NCI-H2196 treated with DMSO at 0.1 percent for 48 hours (cell line): Measurements from ENCODE around the gene BICRA.
"Not testable (repeated sequence)": the region's sequence is repeated elsewhere in the genome, so short reads cannot be mapped to it uniquely, and the experiment has no call there.

Source experiments
- DNase-seq: peaks from one replicate; lab custom pipeline; 2025; ENCODE audit not compliant: unreplicated experiment; lab: John Stamatoyannopoulos, UW

Gene BICRA

DNA sequence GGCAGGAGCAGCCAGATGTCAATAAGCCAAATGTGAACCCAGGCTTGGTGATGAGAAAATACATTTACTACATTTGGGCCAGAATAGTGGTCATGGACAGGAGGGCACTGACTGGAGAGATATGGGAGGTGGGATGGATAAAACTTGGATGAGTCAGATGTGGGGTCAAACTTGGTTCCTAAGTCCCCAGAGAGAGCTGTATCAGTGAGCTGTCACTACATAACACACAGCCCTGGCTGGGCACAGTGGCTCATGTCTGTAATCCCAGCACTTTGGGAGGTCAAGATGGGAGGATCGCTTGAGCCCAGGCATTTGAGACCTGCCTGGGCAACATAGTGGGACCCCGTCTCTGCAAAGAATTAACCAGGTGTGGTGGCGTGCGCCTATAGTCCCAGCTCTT lies 52.7 kb downstream of the BICRA start:
- no peak for DNase-seq

DNA sequence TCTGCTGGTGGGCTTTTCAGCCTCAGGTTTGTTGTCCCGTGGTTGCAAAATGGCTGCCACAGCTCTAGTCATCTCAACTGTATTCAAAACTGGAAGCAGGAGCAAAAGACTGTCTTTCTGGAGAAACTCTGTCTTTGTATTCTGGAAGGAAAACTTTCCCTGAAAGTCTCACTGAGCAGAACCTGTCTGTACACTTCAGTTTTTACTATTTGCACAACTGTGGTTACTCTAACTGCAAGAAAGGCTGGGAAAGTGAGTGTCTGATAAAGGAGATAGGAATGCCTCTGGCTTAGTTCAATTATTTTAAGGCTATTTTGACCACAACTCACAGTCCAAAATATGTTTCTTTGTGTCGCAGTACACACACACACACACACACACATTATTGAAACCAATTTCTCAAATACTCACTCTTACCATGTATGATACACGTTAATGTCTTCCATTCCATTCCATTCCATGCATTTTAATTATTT lies 54.5 kb downstream of the BICRA start:
- no peak for DNase-seq

DNA sequence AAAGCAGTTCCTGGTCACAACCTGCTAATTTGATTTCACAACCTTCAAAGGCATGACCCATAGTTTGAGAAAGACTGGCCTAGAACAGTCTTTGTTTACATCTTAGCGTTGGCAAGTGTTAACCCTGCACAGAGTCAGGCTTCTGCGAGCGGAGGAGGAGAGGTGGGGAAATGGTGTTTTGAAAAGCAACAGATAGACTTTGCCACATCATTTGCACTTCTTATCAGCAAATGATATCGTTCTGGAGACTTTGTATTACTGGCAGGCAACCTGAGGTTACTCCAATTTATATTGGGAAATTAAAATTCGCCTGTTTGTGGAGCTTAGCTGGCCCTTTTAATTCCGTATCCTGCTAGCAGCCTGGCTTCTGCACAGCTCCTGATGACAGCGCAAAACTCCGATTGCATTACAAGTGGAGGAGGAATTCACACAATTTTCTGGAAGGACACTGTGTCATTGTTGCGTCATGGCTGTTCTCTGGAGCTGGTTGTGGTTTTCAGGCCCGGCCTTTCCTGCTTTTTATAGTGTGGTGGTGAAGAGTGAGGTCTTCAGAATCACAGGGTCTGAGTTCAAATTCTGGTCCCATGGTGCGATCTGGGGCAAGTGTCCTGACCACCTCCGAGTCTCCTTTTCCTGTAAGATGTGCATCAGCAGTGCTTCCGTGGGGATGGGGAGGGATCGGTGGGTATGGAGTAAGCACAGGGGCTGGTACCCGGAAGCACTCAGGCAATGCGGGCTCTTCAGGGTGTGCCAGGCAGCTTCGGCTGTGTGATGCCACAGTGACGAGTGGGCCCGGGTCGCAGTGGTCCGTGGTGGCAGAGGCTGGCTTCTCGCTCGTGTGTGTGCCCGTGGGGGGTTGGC lies 55.2 kb downstream of the BICRA start:
- no peak for DNase-seq

DNA sequence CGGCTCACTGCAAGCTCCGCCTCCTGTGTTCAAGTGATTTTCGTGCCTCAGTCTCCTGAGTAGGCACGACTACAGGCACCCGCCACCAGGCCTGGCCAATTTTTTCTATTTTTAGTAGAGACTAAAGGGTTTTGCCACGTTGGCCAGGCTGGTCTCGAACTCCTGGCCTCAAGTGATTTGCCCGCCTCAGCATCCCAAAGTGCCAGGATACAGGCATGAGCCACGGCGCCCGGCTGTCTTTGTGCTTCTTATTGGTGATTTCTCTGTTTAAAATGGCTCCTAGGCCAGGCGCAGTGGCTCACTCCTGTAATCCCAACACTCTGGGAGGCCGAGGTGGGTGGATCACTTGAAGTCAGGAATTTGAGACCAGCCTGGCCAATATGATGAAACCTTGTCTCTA lies 59.6 kb downstream of the BICRA start:
- not testable (repeated sequence) for DNase-seq

DNA sequence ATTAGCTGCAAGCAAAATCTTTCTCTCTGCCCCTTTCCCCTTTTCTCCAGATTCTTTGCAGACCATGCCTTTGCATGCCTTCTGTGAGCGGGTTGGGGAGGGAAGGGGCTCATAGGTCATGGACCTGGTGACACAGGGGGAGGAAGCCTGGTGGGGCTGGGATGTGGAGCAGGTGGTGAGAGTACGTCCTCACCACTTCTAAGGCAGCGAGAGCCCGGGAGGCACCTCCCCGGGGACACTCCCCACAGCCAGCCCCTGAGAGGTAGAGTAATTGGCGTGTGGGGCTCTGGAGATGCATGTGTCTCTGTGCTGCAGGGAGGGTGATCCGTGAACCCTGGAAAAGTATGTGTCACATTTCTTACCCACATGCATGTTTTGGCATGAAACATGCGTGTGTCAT lies 61.8 kb downstream of the BICRA start:
- no peak for DNase-seq

DNA sequence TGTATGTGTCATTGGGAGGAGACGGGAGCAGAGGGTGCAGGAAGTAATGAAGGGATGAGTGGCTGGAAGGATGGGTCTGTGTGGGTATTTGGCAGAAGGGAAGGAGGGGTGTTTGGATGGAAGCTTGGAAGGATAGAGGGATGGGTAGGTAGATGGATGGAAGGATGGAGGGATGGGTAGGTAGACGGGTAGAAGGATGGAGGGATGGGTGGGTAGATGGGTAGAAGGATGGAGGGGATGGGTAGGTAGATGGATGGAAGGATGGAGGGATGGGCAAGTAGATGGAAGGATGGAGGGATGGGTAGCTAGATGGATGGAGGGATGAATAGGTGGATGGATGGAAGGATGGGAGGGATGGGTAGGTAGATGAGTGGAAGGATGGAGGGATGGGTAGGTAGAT lies 62.6 kb downstream of the BICRA start:
- no peak for DNase-seq

DNA sequence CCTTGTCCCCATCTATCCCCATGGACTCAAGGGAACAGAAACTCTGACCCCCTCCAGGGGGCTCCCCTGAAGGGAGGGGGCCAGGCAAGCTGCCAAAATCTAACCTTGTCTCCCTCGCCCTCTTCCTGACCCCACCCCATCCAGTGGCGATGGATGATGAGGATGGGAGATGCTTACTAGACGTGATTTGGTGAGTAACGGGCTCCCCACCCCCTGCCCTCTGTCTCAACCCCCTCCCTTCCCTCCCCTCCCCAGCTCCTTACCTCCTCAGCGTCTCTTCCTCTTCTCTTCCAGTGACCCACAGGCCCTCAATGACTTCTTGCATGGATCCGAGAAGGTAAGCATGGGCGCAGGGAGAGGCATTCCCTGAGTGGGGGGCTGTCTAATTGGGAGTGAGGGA lies 64.5 kb downstream of the BICRA start:
- no peak for DNase-seq

DNA sequence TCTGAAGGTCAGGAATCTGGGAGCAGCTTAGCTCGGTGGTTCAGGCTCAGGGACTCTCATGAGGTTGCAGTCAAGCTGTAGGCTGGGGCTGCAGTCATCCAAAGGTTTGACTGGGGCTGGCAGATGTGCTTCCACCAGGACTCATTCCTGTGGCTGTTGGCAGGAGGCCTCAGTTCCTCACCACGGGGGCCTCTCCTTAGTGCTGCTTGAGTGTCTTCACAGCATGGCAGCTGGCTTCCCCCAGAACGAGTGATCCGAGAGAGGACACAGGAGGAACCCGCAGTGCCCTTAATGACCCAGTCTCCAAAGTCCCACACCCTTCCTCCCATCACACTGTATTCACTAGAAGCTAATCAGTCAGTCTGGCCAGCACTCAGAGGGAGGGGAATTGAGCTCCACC lies 65.6 kb downstream of the BICRA start:
- DNase-seq, result no peak

DNA sequence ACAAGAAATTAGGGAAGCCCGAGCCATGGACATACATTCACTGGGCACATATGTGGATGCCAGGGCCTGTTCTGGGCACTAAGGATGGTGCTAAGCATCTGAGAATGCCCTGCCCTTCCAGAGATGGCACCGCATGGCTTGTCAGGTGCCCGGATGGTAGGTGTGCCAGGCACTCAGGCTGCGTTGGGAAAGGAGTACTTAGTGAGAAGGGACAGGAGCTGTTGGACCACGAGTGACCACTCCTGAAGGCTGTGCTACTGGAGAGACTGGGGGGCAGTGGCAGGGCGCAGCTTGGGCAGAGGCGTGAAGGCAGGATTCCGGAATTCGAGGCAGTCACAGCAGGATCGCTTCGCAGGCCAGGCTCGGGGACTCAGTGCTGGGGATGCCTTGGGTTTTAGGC lies 66.3 kb downstream of the BICRA start:
- no peak for DNase-seq

DNA sequence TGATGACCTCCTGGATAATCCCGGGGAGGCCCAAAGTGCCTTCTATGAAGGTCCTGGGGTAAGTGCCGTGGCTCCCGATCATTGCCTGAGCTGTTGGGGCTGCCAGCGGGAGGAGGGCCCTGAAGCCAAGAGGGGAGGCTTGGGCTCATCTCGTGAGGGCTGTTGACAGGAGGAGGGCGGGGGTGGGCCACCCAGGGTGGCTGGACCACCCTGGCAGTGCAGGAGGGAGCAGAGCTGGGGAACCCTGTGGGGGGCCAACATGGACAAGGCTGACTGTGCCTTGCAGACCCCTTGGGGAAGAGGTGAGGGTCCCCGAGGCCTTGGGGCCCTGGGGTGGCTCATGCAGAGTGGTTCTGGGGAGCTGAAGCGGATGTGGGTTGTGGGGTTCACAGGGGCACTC lies 66.9 kb downstream of the BICRA start:
- no peak for DNase-seq

DNA sequence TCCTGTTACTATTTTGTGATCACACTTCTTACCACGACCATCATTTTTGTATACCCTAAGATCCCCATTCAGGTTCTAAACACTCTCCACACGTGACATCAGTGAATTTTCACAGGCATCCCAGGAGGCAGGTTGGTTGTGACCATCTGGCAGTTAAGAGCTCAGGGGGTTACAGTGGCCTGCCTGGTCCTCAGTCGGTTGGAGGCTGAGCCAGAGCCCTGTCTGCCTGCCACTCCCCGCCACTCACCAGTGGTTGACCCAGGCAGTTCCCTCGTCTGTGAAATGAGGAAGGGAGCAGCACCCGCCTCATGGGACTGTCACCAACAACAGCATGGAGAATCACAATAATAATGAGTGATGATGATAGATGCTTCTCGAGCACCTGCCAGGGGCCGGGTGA lies 67.9 kb downstream of the BICRA start:
- DNase-seq, result no peak

DNA sequence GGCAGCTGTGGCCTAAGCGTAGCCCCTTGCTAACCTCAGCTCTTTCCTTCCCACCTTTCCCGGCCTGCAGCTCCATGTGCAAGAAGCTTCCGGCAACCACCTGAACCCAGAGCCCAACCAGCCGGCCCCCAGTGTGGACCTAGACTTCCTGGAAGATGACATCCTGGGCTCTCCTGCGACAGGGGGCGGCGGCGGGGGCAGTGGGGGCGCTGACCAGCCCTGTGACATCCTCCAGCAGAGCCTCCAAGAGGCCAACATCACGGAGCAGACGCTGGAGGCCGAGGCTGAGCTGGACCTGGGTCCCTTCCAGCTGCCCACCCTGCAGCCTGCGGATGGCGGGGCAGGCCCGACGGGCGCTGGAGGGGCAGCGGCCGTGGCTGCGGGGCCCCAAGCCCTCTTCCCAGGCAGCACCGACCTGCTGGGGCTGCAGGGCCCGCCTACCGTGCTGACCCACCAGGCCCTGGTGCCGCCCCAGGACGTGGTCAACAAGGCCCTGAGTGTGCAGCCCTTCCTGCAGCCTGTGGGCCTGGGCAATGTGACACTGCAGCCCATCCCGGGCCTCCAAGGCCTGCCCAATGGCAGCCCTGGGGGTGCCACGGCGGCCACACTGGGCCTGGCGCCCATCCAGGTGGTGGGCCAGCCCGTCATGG lies 70.4 kb downstream of the BICRA start:
- DNase-seq, result no peak

DNA sequence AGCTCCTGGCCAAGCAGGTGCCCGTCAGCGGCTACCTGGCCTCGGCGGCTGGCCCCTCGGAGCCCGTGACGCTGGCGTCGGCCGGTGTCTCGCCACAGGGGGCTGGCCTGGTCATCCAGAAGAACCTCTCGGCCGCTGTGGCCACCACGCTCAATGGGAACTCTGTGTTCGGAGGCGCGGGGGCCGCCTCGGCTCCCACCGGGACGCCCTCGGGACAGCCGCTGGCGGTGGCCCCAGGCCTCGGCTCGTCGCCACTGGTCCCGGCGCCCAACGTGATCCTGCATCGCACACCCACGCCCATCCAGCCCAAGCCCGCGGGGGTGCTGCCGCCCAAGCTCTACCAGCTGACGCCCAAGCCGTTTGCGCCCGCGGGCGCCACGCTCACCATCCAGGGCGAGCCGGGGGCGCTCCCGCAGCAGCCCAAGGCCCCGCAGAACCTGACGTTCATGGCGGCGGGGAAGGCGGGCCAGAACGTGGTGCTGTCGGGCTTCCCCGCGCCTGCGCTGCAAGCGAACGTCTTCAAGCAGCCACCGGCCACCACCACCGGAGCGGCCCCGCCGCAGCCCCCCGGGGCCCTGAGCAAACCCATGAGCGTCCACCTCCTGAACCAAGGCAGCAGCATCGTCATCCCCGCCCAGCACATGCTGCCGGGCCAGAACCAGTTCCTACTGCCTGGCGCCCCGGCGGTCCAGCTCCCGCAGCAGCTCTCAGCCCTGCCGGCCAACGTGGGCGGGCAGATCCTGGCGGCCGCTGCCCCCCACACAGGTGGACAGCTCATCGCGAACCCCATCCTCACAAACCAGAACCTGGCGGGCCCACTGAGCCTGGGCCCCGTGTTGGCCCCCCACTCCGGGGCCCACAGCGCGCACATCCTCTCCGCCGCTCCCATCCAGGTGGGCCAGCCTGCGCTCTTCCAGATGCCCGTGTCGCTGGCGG lies 71.3 kb downstream of the BICRA start:
- DNase-seq, result no peak

DNA sequence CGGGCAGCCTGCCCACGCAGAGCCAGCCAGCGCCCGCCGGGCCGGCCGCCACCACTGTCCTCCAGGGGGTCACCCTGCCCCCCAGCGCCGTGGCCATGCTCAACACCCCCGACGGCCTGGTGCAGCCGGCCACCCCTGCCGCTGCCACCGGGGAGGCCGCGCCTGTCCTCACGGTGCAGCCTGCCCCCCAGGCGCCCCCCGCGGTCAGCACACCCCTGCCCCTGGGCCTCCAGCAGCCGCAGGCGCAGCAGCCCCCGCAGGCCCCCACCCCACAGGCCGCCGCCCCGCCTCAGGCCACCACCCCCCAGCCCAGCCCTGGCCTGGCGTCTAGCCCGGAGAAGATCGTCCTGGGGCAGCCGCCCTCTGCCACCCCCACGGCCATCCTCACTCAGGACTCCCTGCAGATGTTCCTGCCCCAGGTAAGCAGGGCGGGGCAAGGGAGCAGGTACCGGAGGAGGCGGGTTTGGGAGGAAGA lies 72.0 kb downstream of the BICRA start:
- no peak for DNase-seq

DNA sequence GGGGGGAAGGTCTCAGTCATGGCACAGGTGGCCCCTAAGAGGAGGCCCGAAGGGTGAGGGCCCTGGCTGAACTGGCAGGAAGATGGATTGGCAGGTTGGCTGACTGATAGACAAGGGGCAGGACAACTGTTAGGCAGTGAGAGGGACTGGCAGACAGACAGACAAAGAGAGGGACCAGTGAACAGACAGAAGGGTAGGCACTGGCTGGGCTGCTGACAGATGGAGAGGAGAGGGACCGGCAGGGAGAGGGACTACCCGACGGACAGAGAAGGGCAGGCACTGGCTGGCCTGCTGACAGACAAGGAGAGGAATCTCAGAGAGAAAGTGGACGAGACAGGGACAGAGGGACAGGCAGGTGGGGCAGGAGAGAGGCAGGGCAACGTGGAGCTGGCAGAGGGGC lies 72.5 kb downstream of the BICRA start:
- DNase-seq, result no peak

DNA sequence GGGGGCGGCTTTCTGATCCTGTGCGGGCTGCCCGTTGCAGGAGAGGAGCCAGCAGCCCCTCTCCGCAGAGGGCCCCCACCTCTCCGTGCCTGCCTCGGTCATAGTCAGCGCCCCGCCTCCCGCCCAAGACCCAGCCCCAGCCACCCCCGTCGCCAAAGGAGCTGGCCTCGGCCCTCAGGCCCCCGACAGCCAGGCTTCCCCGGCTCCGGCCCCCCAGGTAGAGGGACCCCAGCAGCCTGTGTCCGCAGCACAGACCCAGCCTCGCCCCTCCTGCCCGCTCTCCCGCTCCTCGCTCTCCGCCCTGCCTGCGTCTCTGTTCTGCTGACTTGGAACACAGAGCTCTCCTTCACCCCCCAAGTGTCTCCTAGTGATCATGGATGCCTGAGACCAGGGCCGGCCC lies 73.0 kb downstream of the BICRA start:
- DNase-seq, result no peak

DNA sequence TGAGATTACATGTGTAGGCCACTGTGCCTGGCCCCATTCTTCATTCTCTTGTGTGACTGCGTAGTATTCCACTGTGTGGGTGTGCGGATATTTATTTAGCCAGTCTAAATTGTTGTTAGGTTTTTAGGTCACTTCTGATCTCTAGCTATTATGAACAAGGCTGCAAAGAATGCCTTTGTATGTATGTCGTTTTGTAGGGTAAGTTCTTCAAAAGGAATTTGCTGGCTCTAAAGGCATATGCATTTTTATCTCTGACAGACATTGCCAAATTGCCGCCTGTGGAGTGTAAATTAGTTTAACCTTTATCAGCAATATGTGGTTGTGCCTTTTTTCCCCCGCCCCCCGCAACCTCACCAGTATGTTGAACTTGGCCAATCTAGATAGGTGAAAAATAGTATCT lies 74.0 kb downstream of the BICRA start:
- no peak for DNase-seq

DNA sequence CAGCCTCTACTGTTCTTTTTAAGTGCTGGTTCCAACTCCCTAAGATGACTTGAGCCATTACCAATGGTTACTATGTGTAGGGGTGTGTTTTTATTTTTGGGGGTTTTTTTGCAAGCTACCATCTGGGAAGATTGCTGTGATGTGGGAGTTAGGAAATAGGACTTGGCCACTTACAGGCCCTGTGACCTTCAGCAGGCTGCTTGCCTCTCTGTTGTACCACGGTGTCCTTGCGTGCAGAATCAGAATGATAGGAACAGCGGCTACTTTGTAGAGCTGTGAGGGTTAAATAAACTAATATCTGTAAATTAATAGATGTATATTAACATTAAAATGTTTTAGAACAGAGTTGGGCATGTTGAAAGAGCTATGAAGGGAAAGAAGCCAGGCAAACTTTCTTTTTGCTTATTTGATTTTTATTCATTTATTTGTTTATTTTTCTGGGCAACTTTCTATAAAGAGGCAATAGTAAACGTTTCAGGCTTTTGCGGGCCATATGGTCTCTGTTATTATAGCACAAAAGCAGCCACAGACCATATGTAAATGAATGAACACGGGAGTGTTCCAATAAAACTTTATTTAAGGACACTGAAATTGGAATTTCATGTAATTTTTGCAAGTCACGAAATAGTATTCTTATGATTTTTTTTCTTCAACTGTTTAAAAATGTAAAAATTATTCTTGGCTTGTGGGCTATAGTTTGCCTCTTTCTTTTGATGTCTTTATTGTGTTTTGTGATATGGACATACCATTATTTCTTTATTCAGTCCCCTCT lies 77.9 kb downstream of the BICRA start:
- DNase-seq, result no peak

DNA sequence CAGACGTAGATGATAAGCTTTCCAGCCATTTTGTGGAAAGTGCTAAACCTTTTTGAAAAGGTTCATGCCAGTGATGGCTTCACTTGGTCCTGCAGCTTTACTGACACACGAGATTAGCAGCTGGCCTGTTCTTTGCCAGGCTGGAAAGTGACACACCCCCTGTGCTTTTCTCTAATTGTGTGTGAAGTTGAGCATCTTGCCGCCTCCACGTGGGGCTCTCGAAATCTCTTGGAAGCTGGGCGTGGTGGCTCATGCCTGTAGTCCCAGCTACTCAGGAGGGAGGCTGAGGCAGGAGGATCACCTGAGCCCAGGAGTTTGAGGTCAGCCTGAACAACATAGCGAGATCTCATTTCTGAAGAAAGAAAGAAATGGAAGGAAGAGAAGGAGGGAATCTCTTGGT lies 79.0 kb downstream of the BICRA start:
- no peak for DNase-seq

DNA sequence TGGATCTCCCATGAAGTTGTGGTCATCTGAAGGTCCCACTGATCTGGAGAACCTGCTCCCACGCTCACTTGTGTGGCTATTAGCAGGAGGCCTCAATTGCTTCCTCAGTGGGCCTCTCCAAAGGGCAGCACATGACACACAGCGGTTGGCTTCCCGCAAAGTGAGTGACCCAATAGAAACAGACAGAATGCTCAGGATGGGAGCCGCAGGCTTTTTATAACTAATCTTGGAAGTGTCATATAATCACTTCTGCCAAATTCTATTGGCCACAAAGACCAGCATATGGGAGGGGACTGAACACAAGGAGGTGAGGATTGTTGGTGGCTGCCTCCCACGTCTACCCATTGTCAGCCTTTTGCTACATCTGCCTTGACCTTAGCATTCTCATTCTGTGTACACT lies 82.2 kb downstream of the BICRA start:
- no peak for DNase-seq

DNA sequence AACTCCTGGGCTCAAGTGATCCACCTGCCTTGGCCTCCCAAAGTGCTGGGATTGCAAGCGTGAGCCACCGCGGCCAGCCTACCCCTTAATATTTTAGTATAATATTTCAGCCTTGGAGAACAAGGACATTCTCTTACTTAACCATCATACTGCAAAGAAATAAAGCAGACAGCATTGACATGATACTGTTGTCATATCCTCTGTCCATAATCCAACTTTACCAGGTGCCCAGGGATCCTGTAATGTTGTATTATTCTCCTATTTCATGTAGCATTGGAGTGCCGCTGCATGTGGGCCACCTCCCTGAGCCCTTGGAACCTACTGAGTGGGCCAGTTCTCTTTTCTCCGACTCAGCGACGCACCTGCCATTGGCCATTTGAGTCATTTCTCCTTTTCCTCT lies 82.8 kb downstream of the BICRA start:
- no peak for DNase-seq
